GM12892 (cell line): Measurements from ENCODE around the gene MRC1.

Source experiments
- POLR2A ChIP-seq: IDR thresholded peaks from 2 replicates; pipeline ENCODE4 v1.6.1; 2011; ENCODE audit warnings: low read depth, low read length, control low read depth
- TAF1 ChIP-seq: IDR thresholded peaks from 2 replicates; pipeline ENCODE4 v1.6.1; 2011; ENCODE audit warnings: low read depth, mild to moderate bottlenecking, control low read depth, low read length, borderline replicate concordance

GRCh38 chr10:17904564-17904963 lies 95.4 kb downstream of the MRC1 start:
- TF ChIP-seq TAF1 (no peak), POLR2A (no peak)
